Measurements from ENCODE around the gene PTPRE. TPM values are rescaled to one million over a fixed set of nuclear protein-coding genes. Genes with fewer than 3 reads are reported as not detected.

The PTPRE gene
- total RNA-seq, 2 donors from 2014 or later, result 6.5 to 8.9 TPM

- WGBS, 2 donors, result 70 to 76% methylated on average over 5 of the region's 5 CpGs
- no peak for TF ChIP-seq POLR2A (IDR thresholded peaks at IDR 0.05)
- TF ChIP-seq CTCF (IDR thresholded peaks at IDR 0.05), result no peak
- Histone ChIP-seq H3K27ac (no peak overlapping the region), H3K4me1 (no peaks in the 10 kb centered on the region), H3K4me3 (no peak overlapping the region), H3K9me3 (no peaks in the 10 kb centered on the region), H3K36me3 (replicated peaks in 1 of 2; ENCODE audit: insufficient read depth in 1 of 2, low read depth in 2 of 2) (no peaks in the 10 kb centered on the region), H3K27me3 (no peaks in the 10 kb centered on the region)
- DNase-seq (no peak), ATAC-seq (no peak)
- intact Hi-C loops (cut with DNase I), result no loop called here
Measured at GRCh38 chr10:127966875-127967274, 60.0 kb downstream of the PTPRE start.

GRCh38 chr10:127968027-127968441 lies 61.1 kb downstream of the PTPRE start:
- Histone ChIP-seq H3K4me3 (no peak overlapping the region), H3K27me3 (no peaks in the 10 kb centered on the region), H3K4me1 (no peaks in the 10 kb centered on the region), H3K27ac (no peak overlapping the region), H3K36me3 (replicated peaks in 1 of 2; ENCODE audit: insufficient read depth in 1 of 2, low read depth in 2 of 2) (no peaks in the 10 kb centered on the region), H3K9me3 (no peaks in the 10 kb centered on the region)
- no peak for TF ChIP-seq POLR2A (IDR thresholded peaks at IDR 0.05)
- ATAC-seq (no peak), DNase-seq (no peak)
- intact Hi-C loops (cut with DNase I), result no loop called here
- WGBS, 2 donors, result 36 to 58% methylated on average over 3 of the region's 3 CpGs

- intact Hi-C loops (cut with DNase I), result no loop called here
- no peaks in the 10 kb centered on the region for H3K36me3 ChIP-seq (replicated peaks in 1 of 2; ENCODE audit: insufficient read depth in 1 of 2, low read depth in 2 of 2)
- H3K27me3 ChIP-seq, result no peaks in the 10 kb centered on the region
- 23 to 42% methylated on average over 1 of the region's 1 CpG for WGBS, 2 donors
- no peak overlapping the region for H3K27ac ChIP-seq
- DNase-seq, result no peak
- TF ChIP-seq POLR2A (IDR thresholded peaks at IDR 0.05), result no peak
- no peak for TF ChIP-seq CTCF (IDR thresholded peaks at IDR 0.05)
- no peak overlapping the region for H3K4me3 ChIP-seq
- ATAC-seq, result no peak
- no peaks in the 10 kb centered on the region for H3K4me1 ChIP-seq
- no peaks in the 10 kb centered on the region for H3K9me3 ChIP-seq
Measured at GRCh38 chr10:127968659-127969058, 61.8 kb downstream of the PTPRE start.

GRCh38 chr10:127971101-127971946 lies 64.4 kb downstream of the PTPRE start:
- no peak for DNase-seq
- WGBS, 2 donors, result 72 to 74% methylated on average over 16 to 24 of the region's 24 CpGs
- H3K4me1 ChIP-seq, result no peaks in the 10 kb centered on the region
- H3K4me3 ChIP-seq, result no peak overlapping the region
- H3K27me3 ChIP-seq, result no peaks in the 10 kb centered on the region
- no peak for ATAC-seq
- H3K9me3 ChIP-seq, result no peaks in the 10 kb centered on the region
- intact Hi-C loops (cut with DNase I), result no loop called here
- TF ChIP-seq POLR2A (IDR thresholded peaks at IDR 0.05), result no peak
- no peak for TF ChIP-seq CTCF (IDR thresholded peaks at IDR 0.05)
- H3K36me3 ChIP-seq (replicated peaks in 1 of 2; ENCODE audit: insufficient read depth in 1 of 2, low read depth in 2 of 2), result no peaks in the 10 kb centered on the region
- H3K27ac ChIP-seq, result no peak overlapping the region

- ATAC-seq (no peak), DNase-seq (no peak)
- no peaks in the 10 kb centered on the region for H3K27me3 ChIP-seq
- 61 to 74% methylated on average over 11 to 12 of the region's 12 CpGs for WGBS, 2 donors
- H3K4me3 ChIP-seq, result no peak overlapping the region
- no peaks in the 10 kb centered on the region for H3K9me3 ChIP-seq
- H3K4me1 ChIP-seq, result no peaks in the 10 kb centered on the region
- H3K27ac ChIP-seq, result no peak overlapping the region
- TF ChIP-seq POLR2A (IDR thresholded peaks at IDR 0.05) (no peak), CTCF (IDR thresholded peaks at IDR 0.05) (no peak)
- no peaks in the 10 kb centered on the region for H3K36me3 ChIP-seq (replicated peaks in 1 of 2; ENCODE audit: insufficient read depth in 1 of 2, low read depth in 2 of 2)
- intact Hi-C loops (cut with DNase I), result no loop called here
Measured at GRCh38 chr10:127971963-127972615, 65.2 kb downstream of the PTPRE start.

Data from body of pancreas (tissue), 4 donors.